GM21529 (cell line): ENCODE results near the gene NCOA1.

Source experiments
- ATAC-seq: cut with Tn5 transposase; IDR thresholded peaks from one replicate; pipeline ENCODE4 v1.9.1; 2021; ENCODE audit not compliant: unreplicated experiment

NCOA1 gene

GRCh38 chr2:24501813-24502212, 10.8 kb downstream of the NCOA1 start:
- ATAC-seq, result no peak

DNA sequence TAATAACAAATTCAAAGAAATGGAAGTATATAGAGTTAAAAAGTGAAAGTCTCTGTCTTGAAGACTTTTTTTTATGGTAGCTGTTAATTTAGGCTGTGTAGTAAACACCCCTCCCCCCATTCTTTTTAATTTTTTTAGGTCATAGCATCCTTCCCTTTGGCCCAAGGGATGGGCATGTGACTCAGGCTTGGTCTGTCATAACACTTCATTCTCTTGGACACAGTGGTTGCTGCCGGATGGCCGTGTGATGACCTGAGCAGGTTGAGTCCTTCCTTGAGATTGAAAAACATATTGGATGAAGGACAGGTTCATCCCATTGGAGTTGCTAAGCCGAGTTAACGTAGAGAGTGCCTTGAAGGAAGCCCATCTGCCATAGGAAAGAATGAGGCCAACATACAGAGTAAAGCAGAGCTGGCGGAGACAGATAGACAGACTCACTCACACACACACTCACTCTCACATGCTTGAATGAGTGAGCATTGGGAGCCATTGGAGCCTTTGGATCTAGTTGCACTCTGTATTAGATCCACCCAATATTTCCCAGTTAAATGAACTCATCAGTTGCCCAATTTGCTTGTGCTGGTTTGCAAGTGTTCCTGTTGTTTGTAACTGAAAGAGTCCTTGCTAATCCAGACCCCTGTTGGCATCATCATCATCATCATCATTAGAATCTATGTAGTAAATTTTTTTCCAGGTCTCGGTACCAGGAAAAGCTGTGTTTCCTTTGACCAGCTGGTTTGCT, 14.7 kb downstream of the NCOA1 start:
- no peak for ATAC-seq

DNA sequence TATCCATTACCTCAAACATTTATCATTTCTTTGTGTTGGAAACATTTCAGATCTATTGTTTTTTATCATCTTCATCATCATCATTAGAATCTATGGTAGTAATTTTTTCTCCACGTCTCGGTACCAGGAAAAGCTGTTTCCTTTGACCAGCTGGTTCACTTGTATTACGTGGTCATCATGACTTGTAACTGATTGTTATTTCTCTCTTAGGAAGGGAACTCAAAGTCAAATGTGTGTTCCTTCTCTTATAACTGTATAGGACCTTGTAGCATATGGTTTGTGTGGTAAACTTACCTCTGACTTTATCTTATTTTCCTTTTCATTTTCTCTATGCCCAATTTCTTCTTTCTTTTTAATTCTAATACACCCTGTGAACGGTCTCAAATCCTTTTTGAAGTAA, 16.5 kb downstream of the NCOA1 start:
- no peak for ATAC-seq

DNA sequence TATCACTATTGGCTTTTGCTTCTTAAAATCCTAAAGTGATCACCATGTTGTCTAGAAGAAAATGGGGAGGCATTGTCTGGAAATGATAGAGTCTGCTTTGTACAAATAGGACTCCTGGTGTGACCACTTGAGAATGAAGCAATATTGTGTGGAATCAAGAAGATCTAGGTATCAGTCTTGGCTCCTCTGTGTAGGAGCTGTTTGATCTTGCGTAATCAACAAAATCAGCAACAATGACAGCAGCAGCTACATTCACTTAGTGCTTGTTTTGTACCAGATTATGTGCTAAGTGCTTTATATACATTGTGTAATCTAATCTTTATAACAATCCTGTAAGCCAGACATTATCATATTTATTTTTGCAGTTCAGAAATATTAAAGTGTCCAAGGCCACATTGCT, 17.8 kb downstream of the NCOA1 start:
- no peak for ATAC-seq

DNA sequence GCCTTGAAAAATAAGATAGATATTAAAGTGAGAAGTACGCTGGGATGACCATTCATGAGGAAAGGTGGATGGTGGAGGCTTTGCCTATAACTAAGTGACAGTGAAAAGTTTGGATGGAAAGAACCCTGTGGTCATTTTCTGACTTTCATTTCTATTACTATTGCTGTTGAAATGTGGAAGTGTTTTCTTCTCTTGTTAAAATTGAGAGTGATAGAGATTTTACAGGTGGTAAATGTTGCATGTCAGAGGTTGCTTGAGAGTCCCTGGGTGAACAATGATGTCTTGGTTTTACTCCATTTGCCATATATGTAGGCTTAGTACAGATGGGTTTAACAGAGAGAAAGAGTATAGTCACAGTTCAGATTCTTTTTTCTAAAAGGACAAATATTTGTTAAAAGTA, 18.4 kb downstream of the NCOA1 start:
- ATAC-seq, result peak; percentile 86

DNA sequence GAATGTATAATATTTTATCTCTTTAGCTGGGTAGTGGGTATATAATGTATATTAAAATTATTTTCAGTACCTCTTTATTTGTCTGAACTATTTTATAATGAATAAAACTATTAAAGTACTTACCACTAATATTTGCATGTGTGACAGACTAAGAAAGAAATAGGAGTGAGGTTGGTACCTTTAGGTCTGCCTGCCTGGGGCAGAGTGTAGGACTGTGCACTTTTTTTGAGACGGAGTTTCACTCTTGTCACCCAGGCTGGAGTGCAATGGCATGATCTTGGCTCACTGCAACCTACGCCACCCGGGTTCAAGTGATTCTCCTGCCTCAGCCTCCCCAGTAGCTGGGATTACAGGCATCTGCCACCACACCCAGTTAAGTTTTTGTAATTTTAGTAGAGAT, 18.8 kb downstream of the NCOA1 start:
- ATAC-seq, result peak; percentile 51

DNA sequence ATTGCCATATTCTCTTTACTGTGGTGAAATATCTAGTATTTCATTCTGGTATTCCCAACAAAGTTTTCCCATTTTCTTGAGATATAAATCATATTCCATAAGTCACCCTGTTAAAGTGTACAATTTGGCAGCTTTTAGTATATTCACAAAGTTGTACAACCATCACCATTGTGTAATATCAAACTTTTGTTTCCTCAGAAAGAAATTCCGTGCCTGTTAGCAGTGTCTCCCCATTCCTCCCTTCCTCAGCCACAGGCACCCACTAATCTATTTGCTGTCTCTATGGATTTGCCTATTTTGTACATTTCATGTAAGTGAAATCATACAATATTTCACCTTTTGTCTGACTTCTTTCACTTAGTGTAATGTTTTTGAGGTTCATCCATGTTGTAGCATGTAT, 19.7 kb downstream of the NCOA1 start:
- no peak for ATAC-seq

GRCh38 chr2:24511198-24511597, 20.1 kb downstream of the NCOA1 start:
- ATAC-seq, result no peak

GRCh38 chr2:24511894-24512293, 20.8 kb downstream of the NCOA1 start:
- no peak for ATAC-seq

DNA sequence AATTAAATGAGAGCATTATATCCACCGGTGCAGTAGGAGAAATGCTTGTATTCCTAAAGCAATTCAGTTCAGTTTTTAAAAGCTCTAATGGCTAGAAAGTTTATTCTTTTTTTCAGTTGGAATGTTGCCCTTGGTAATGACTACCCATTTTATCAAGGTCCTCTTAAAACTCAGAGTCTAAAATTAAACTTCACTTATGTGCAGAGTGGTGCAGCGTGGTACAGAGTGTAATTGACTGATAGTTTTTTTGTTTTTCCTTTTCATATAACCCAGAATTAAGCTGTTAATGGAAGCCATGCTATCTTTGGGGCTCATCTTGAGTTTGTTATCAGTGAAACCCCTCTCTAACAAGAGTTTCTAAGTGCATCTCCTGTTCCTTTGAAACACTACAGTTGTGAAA, 21.4 kb downstream of the NCOA1 start:
- no peak for ATAC-seq

DNA sequence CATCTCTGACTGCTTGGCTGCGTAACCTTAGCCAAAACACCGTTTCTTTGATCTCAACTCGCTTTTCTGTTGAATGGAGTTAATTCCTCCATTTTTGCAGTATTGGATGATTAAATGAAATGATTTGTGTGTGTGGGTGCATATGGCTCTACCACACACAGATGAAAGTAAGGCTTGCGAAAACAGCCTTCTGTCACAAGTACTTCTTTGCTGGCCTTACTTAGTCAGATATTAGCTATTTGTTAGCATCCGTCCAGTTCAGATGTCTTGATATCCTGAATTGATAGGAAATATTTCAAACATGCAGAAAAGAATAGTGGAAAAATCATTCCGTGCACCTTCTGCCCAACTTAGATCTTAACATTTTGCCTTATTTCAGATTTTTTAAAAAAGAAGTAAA, 21.8 kb downstream of the NCOA1 start:
- no peak for ATAC-seq

DNA sequence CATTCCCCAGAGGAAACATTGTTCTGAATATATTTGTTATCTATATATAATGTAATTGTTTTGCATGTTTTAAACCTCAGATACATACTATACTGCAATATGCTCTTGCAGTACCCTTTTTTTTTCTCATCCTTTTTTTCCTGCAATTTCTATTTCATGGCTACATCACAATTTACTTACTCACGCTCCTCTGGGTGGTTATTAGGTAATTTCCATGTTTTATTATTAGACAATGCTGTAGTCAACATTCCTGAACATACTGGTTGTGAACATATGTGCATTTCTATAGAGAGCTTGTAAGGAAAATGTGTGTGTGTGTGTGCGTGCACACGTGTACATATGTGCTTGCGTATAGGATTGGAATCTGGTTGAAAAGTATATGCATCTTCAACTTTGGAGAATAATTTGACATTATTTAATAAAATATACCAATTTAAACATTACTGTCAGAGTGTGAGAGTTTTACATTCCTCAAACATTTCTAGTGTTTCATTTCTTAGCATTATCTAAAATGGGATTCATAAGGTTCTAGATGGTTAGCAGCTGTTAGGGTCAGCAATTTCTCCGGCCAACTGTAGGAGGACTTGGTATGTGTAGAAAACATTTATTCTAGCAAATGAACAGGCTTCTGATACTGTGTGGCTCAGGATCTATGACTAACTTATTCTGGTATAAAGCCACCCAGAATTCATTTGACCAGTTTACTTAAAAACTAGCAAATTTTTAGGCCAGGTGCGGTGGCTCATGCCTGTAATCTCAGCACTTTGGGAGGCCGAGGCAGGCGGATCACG, 22.4 kb downstream of the NCOA1 start:
- ATAC-seq, result no peak

DNA sequence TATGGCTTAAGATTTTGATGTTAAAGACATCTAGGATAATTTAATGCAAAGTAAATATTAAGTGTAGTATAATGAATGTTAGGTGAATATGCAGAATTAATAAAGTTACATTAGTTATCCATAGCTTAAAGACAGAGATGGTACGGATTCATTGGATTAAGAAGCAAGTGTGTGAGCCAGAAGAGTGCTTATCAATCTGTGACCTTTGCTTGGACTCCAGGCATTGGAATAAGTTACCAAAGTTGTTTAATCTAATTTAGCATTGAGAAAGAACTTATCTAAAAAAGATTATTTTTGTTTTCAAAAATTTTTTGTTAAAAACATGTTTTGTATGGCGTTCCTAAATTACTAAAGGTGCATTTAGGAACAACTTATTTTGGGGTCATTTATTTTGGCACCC, 23.8 kb downstream of the NCOA1 start:
- no peak for ATAC-seq

GRCh38 chr2:24515335-24515734, 24.3 kb downstream of the NCOA1 start:
- ATAC-seq, result no peak

DNA sequence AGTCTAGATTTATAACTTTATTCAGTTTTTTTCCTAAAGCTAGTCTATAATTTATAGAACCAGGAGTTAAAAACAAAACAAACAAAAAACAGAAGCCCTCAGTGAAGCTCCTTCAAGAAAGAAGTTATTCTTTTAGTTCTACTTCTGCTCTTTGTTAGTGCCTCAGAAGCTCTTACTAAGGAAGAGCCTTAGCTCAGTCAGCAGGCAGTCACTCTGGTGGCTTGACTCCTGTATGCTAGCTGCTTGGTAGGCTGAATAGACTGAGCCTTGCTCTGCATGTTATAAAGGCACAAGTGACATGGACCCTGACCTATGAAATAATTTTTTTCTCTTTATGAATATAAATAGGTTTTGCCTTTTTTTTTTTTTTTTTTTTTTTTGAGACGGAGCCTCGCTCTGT, 24.8 kb downstream of the NCOA1 start:
- ATAC-seq, result no peak

DNA sequence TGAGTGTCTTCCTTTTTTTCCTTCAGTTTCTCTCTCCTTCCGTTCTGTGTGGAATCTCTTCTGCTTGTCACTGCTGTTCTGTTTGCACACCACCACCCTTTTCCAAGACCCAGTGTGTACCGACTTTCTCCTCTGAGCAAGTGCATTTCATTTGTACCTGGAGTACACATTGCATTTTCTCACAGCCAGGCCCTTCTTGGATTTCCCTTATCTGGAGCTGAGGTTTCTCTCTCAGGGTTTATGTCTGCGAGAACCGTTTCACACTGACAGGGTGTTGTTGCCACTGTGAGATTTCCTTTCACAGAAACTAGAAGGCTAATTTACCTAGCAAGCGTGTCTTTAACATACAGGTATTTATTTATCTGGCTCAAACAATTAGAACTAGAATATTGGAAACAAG, 26.2 kb downstream of the NCOA1 start:
- ATAC-seq, result no peak

DNA sequence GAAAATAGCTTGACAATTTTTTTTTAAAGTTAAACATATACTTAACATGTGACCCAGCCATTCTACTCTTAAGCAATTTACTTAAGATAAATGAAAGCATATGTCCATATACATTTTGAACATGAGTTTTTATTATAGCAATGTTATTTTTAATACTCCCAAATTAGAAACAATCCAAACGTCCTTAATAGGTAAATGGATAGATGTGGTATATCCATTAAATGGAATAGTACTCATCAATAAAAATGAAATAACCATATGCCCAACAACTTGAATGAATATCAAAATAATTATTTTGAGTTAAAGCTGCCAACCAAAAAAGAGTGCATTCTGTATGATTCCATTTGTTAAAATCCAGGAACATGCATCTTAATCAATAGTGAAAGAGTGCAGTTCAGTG, 29.1 kb downstream of the NCOA1 start:
- ATAC-seq, result no peak

DNA sequence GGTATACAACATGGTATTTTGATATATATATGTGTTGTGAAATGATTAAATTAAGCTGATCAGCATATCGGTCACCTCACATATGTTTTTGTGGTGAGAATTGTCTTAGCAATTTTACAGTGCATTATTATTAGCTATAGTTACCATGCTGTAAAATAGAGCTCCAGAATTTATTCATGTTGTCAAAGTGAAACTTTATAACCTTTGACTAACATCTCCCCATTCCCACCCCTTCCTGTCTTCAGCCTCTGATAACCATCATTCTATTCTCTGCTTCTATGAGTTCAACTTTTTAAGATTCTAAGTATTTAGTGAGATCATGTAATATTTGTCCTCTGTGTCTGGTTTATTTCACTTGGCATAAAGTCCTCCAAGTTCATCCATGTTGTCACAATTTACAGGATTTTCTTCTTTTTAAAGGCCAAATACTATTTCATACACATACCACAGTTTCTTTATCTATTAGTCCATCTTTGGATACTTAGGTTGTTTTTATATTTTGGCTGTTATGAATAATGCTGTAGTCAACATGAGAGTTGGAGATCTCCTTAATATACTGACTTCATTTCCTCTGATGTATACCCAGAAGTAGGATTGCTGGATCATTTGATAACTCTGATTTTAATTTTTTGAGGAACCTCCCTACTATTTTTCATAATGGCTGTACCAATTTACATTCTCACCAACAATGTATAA, 30.3 kb downstream of the NCOA1 start:
- ATAC-seq, result no peak

DNA sequence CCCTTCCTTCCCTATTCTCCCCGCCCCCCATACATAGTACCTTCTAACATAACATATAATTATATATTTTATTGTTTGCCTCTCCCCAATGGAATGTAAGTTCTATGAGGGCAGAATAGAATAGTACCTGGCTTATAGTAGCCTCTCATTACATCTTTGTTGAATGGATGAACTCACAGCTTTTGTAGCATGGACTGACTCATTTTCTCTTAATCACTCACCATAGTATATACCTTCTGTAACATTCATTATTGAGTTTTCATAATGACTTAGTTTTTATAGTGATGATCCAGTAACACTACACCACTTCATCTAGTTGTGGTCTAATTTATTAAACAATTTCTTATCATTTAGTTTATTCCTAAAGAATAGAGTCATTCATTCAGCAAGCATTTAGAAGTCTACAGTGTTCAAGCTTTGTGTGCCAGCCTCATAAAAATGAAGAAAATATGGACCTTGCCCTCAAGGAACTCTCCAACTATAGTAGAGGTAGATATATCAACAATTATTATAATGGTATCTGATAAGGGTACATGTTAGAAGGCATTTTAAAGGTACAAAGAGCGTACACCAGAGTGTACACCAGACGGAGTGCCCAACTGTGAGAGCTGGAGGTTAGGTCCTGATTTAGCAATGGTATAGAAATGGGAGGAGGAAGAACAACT, 31.1 kb downstream of the NCOA1 start:
- ATAC-seq, result no peak

- no peak for ATAC-seq
These were observed 36.5 kb downstream of the NCOA1 start for GRCh38 chr2:24527536-24527935.

DNA sequence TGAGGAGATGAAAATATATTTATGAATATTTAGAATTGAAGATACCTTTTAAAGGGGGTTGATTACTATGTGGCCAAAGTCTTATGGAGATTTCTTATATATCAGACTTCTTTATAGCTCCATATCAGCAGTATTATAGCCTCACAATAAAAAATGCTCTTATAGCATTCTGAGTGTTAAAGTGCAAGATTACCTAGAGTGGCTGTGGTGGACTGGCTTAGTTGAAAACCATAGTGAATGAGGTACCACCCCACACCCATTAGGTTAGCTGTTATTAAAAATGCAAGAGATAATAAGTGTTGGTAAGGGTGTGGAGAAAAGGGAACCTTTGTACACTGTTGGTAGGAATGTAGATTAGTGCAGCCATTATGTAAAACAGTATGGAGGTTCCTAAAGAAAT, 39.7 kb downstream of the NCOA1 start:
- no peak for ATAC-seq
